Measurements from ENCODE around the gene IFT20. TPM values are rescaled to one million over a fixed set of nuclear protein-coding genes. Genes with fewer than 3 reads are reported as not detected.

IFT20 gene
- total RNA-seq (49.9 and 62.4 TPM in 2 replicates), polyA plus RNA-seq (75.1 and 75.3 TPM in 2 replicates)

- peaks cover 8% of the 10 kb centered on the region for H4K20me1 ChIP-seq (ENCODE audit: insufficient read depth, poor library complexity, severe bottlenecking)
- under 1% methylated on average over 62 of the region's 62 CpGs for WGBS (ENCODE audit: low lambda C conversion rate, missing lambda C conversion rate)
- H3K4me1 ChIP-seq (ENCODE audit: insufficient read depth), result peaks cover 20% of the 10 kb centered on the region
- peak within 1 kb of the TSS; percentile 96 for H3K4me2 ChIP-seq
- no peaks in the 10 kb centered on the region for H3K27me3 ChIP-seq
- peaks cover 67% of the 10 kb centered on the region for H3K79me2 ChIP-seq
- peak within 1 kb of the TSS; percentile 93 for H3K27ac ChIP-seq
- no peaks in the 10 kb centered on the region for H3K9me3 ChIP-seq (ENCODE audit: low read depth)
- no peak for TF ChIP-seq EZH2phosphoT487 (IDR thresholded peaks at IDR 0.05; ENCODE audit: low read depth, severe bottlenecking, unreplicated experiment)
- no peak for TF ChIP-seq EZH2 (IDR thresholded peaks at IDR 0.05; ENCODE audit: borderline replicate concordance)
- TF ChIP-seq, protein P1, sequence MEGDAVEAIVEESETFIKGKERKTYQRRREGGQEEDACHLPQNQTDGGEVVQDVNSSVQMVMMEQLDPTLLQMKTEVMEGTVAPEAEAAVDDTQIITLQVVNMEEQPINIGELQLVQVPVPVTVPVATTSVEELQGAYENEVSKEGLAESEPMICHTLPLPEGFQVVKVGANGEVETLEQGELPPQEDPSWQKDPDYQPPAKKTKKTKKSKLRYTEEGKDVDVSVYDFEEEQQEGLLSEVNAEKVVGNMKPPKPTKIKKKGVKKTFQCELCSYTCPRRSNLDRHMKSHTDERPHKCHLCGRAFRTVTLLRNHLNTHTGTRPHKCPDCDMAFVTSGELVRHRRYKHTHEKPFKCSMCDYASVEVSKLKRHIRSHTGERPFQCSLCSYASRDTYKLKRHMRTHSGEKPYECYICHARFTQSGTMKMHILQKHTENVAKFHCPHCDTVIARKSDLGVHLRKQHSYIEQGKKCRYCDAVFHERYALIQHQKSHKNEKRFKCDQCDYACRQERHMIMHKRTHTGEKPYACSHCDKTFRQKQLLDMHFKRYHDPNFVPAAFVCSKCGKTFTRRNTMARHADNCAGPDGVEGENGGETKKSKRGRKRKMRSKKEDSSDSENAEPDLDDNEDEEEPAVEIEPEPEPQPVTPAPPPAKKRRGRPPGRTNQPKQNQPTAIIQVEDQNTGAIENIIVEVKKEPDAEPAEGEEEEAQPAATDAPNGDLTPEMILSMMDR (IDR thresholded peaks at IDR 0.05; ENCODE audit: poor library complexity), result no peak
- DNase-seq (ENCODE audit: low spot score), result peak; percentile 100
- H3K9me2 ChIP-seq (replicated peaks; ENCODE audit: insufficient read depth), result no peaks in the 10 kb centered on the region
- peak within 1 kb of the TSS; percentile 60 for H3K4me3 ChIP-seq
- no peaks in the 10 kb centered on the region for H3K36me3 ChIP-seq (replicated peaks; ENCODE audit: insufficient read depth, low read depth)
- H2AFZ ChIP-seq, result peak within 1 kb of the TSS; percentile 10
Observed at GRCh38 chr17:28335201-28335958, at the start of gene IFT20, which contains the start of gene TNFAIP1. Gene IFT20 (minus strand): TSS chr17:28335472. CDS start chr17:28331985, 3,487 bp downstream. Gene TNFAIP1 (plus strand): TSS chr17:28335761. CDS start chr17:28339522, 3,761 bp downstream.

- Histone ChIP-seq H3K4me2 (peak overlapping the region; percentile 82), H3K27me3 (peaks cover 19% of the 10 kb centered on the region), H3K9me3 (ENCODE audit: low read depth) (no peaks in the 10 kb centered on the region), H2AFZ (peak overlapping the region; percentile 83), H3K9me2 (replicated peaks; ENCODE audit: insufficient read depth) (no peaks in the 10 kb centered on the region), H3K4me1 (ENCODE audit: insufficient read depth) (peaks cover 9% of the 10 kb centered on the region), H3K27ac (peak overlapping the region; percentile 58), H4K20me1 (ENCODE audit: insufficient read depth, poor library complexity, severe bottlenecking) (no peaks in the 10 kb centered on the region), H3K36me3 (replicated peaks; ENCODE audit: insufficient read depth, low read depth) (no peaks in the 10 kb centered on the region), H3K79me2 (no peaks in the 10 kb centered on the region), H3K4me3 (peak overlapping the region; percentile 11)
- peak; percentile 26 for DNase-seq (ENCODE audit: low spot score)
- WGBS (ENCODE audit: low lambda C conversion rate, missing lambda C conversion rate), result 25% methylated on average over 23 of the region's 29 CpGs
- TF ChIP-seq EZH2phosphoT487 (IDR thresholded peaks at IDR 0.05; ENCODE audit: low read depth, severe bottlenecking, unreplicated experiment) (no peak), EZH2 (IDR thresholded peaks at IDR 0.05; ENCODE audit: borderline replicate concordance) (no peak)
- TF ChIP-seq, protein P1 (IDR thresholded peaks at IDR 0.05; ENCODE audit: poor library complexity), result no peak
Observed at GRCh38 chr17:28385037-28385400, 49.7 kb upstream of the IFT20 start.

DNA sequence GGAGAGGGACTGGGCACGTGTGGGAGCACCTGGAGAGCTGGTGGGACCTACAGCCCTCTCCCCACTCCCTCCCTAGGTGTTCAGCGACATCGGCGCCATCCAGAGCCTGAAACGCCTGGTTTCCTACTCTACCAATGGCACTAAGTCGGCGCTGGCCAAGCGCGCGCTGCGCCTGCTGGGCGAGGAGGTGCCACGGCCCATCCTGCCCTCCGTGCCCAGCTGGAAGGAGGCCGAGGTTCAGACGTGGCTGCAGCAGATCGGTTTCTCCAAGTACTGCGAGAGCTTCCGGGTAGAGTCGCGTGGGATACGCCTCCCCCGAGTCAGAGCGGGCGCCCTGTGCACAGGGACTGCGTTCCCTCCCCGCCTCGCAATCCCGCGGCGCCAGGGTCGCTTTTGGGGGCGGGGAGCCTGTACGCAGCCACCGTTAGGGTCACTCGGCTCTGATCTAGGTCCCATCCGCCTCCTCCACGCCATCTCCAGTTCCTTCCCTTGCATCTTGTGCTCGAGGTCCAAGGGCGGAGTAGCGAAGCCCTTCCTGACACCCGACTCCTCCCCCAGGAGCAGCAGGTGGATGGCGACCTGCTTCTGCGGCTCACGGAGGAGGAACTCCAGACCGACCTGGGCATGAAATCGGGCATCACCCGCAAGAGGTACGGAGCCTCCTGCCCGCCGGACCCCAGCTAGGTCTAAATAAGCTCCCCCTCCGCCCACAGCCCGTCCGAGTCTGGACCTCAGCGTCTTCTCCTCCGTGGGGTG, 49.2 kb upstream of the IFT20 start:
- peaks cover 19% of the 10 kb centered on the region for H3K27me3 ChIP-seq
- peak overlapping the region; percentile 11 for H3K4me3 ChIP-seq
- no peaks in the 10 kb centered on the region for H3K9me2 ChIP-seq (replicated peaks; ENCODE audit: insufficient read depth)
- TF ChIP-seq, protein P1 (IDR thresholded peaks at IDR 0.05; ENCODE audit: poor library complexity), result no peak
- TF ChIP-seq EZH2phosphoT487 (IDR thresholded peaks at IDR 0.05; ENCODE audit: low read depth, severe bottlenecking, unreplicated experiment), result no peak
- no peaks in the 10 kb centered on the region for H3K79me2 ChIP-seq
- DNase-seq (ENCODE audit: low spot score), result peak; percentile 72
- H3K36me3 ChIP-seq (replicated peaks; ENCODE audit: insufficient read depth, low read depth), result no peaks in the 10 kb centered on the region
- H3K4me2 ChIP-seq, result peak overlapping the region; percentile 82
- peak overlapping the region; percentile 83 for H2AFZ ChIP-seq
- H3K9me3 ChIP-seq (ENCODE audit: low read depth), result no peaks in the 10 kb centered on the region
- peak overlapping the region; percentile 58 for H3K27ac ChIP-seq
- 25% methylated on average over 49 of the region's 56 CpGs for WGBS (ENCODE audit: low lambda C conversion rate, missing lambda C conversion rate)
- no peaks in the 10 kb centered on the region for H4K20me1 ChIP-seq (ENCODE audit: insufficient read depth, poor library complexity, severe bottlenecking)
- peaks cover 9% of the 10 kb centered on the region for H3K4me1 ChIP-seq (ENCODE audit: insufficient read depth)
